ENCODE data around the gene KIFBP.

KIFBP gene

GRCh38 chr10:69048103-69048502 lies 59.5 kb downstream of the KIFBP start:
- no peak for DNase-seq (ENCODE audit: low read depth in 1 of 2, low spot score in 1 of 2)
- in situ Hi-C loops (cut with HindIII; ENCODE audit: low pct_unique_long_range_greater_than_20kb, low sequenced_read_pairs) = no loop called here
- TF ChIP-seq JUND (IDR thresholded peaks at IDR 0.05; ENCODE audit: low read depth) = no peak

- in situ Hi-C loops (cut with HindIII; ENCODE audit: low pct_unique_long_range_greater_than_20kb, low sequenced_read_pairs) = no loop called here
- TF ChIP-seq JUND (IDR thresholded peaks at IDR 0.05; ENCODE audit: low read depth) = no peak
- DNase-seq (ENCODE audit: low read depth in 1 of 2, low spot score in 1 of 2) = no peak
These were observed 61.0 kb downstream of the KIFBP start for GRCh38 chr10:69049566-69049961.

GRCh38 chr10:69051303-69051702 lies 62.7 kb downstream of the KIFBP start:
- no peak for DNase-seq (ENCODE audit: low read depth in 1 of 2, low spot score in 1 of 2)
- in situ Hi-C loops (cut with HindIII; ENCODE audit: low pct_unique_long_range_greater_than_20kb, low sequenced_read_pairs) = no loop called here
- TF ChIP-seq JUND (IDR thresholded peaks at IDR 0.05; ENCODE audit: low read depth) = no peak

- no peak for TF ChIP-seq JUND (IDR thresholded peaks at IDR 0.05; ENCODE audit: low read depth)
- in situ Hi-C loops (cut with HindIII; ENCODE audit: low pct_unique_long_range_greater_than_20kb, low sequenced_read_pairs) = no loop called here
- DNase-seq (ENCODE audit: low read depth in 1 of 2, low spot score in 1 of 2) = no peak
These were observed 63.3 kb downstream of the KIFBP start for GRCh38 chr10:69051710-69052487.

GRCh38 chr10:69052736-69053135 lies 64.1 kb downstream of the KIFBP start:
- in situ Hi-C loops (cut with HindIII; ENCODE audit: low pct_unique_long_range_greater_than_20kb, low sequenced_read_pairs) = no loop called here
- no peak for DNase-seq (ENCODE audit: low read depth in 1 of 2, low spot score in 1 of 2)
- TF ChIP-seq JUND (IDR thresholded peaks at IDR 0.05; ENCODE audit: low read depth) = no peak

- in situ Hi-C loops (cut with HindIII; ENCODE audit: low pct_unique_long_range_greater_than_20kb, low sequenced_read_pairs) = no loop called here
These were observed 66.6 kb downstream of the KIFBP start for GRCh38 chr10:69055241-69055640.

GRCh38 chr10:69056129-69056528 lies 67.5 kb downstream of the KIFBP start:
- no peak for DNase-seq (ENCODE audit: low read depth in 1 of 2, low spot score in 1 of 2)
- in situ Hi-C loops (cut with HindIII; ENCODE audit: low pct_unique_long_range_greater_than_20kb, low sequenced_read_pairs) = no loop called here
- no peak for TF ChIP-seq JUND (IDR thresholded peaks at IDR 0.05; ENCODE audit: low read depth)

More at GRCh38 chr10:69055241-69055640, 66.6 kb downstream of the KIFBP start:
- TF ChIP-seq JUND (IDR thresholded peaks at IDR 0.05; ENCODE audit: low read depth) = no peak
- no peak for DNase-seq (ENCODE audit: low read depth in 1 of 2, low spot score in 1 of 2)

GRCh38 chr10:69056536-69057260 lies 68.1 kb downstream of the KIFBP start:
- no peak for TF ChIP-seq JUND (IDR thresholded peaks at IDR 0.05; ENCODE audit: low read depth)
- DNase-seq (ENCODE audit: low read depth in 1 of 2, low spot score in 1 of 2) = no peak
- in situ Hi-C loops (cut with HindIII; ENCODE audit: low pct_unique_long_range_greater_than_20kb, low sequenced_read_pairs) = no loop called here

GRCh38 chr10:69057261-69057950 lies 68.8 kb downstream of the KIFBP start:
- in situ Hi-C loops (cut with HindIII; ENCODE audit: low pct_unique_long_range_greater_than_20kb, low sequenced_read_pairs) = no loop called here
- peak in 1 of 2 experiments; percentile 17 for DNase-seq (ENCODE audit: low read depth in 1 of 2, low spot score in 1 of 2)
- TF ChIP-seq JUND (IDR thresholded peaks at IDR 0.05; ENCODE audit: low read depth) = no peak

- in situ Hi-C loops (cut with HindIII; ENCODE audit: low pct_unique_long_range_greater_than_20kb, low sequenced_read_pairs) = no loop called here
- DNase-seq (ENCODE audit: low read depth in 1 of 2, low spot score in 1 of 2) = no peak
- no peak for TF ChIP-seq JUND (IDR thresholded peaks at IDR 0.05; ENCODE audit: low read depth)
These were observed 69.3 kb downstream of the KIFBP start for GRCh38 chr10:69057951-69058297.

- in situ Hi-C loops (cut with HindIII; ENCODE audit: low pct_unique_long_range_greater_than_20kb, low sequenced_read_pairs) = no loop called here
- TF ChIP-seq JUND (IDR thresholded peaks at IDR 0.05; ENCODE audit: low read depth) = no peak
- no peak for DNase-seq (ENCODE audit: low read depth in 1 of 2, low spot score in 1 of 2)
These were observed 71.7 kb downstream of the KIFBP start for GRCh38 chr10:69060127-69060798.

- in situ Hi-C loops (cut with HindIII; ENCODE audit: low pct_unique_long_range_greater_than_20kb, low sequenced_read_pairs) = no loop called here
- DNase-seq (ENCODE audit: low read depth in 1 of 2, low spot score in 1 of 2) = peak; percentile 51 to 86
- TF ChIP-seq JUND (IDR thresholded peaks at IDR 0.05; ENCODE audit: low read depth) = no peak
These were observed 72.9 kb downstream of the KIFBP start for GRCh38 chr10:69061305-69062161.

Data from T47D (cell line).